Left colon (tissue), 2 donors: ENCODE data around the gene THEMIS. TPM values are rescaled to one million over a fixed set of nuclear protein-coding genes. Genes with fewer than 3 reads are reported as not detected.

Experiments used
- ATAC-seq: fragments of 200-7000 bp; cut with Tn5 transposase; one replicate; pipeline ENCODE4 v1.9.1; 2020; ENCODE audit warnings: mild to moderate bottlenecking, moderate library complexity
- DNase-seq, 2 donors: peaks; one replicate each; pipeline ENCODE4 v3.0.0-alpha.2; 2020
- intact Hi-C, 2 donors: fragments of 100-400 bp; cut with DNase I in 1 of 2; cut with micrococcal nuclease in 1 of 2; formaldehyde crosslinking; loops; one replicate each; pipeline versions ENCODE4 v1.11.2 to v1.14.0; 2022; cut with DNase I, micrococcal nuclease
- total RNA-seq, 2 donors: library from RNA; stranded (reverse); fragmentation: NEBNext Ultra II Directional; extraction: Animal tissue kit (Norgen Biotek cat#: 25700); gene quantifications; one replicate each; pipeline ENCODE4 v1.2.1, GENCODE V29; 2021
- donor health status: DM: no; HTN: no; CAD: no.
- donor health status: DM: yes; HTN: yes; CAD: no.

The THEMIS gene
- total RNA-seq, 2 donors from 2014 or later, result 0.67 to 1.1 TPM

DNA sequence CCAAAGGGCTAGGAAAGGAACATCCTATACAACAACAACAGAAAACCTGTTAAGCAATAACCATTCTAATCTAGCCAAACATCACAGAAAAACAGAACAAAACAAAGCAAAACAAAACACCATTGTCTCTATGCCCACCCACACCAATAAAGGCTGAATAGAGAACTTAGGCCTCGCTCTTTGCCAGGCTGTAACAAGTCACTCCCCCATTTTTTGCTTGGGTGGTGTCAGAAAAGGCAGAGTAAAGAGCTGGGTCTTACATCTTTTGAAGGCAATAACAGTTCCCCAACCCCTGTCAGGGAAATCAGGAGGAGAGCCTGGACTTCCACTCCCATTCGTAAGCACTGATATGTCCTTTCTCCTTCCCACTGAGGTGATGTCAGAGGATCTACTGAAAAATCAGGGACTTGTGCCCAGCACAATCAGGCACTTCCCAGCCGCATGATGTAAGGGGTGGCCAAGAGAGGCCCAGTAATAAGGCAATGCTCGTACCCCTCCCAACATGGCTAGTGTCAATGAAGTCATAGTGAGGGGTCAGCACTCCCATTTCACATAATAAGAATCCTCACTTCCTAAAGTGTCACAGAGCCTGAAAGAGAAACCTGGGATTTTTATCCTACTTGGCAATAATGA lies 31.0 kb downstream of the THEMIS start:
- DNase-seq (no peak), ATAC-seq (no peak)
- intact Hi-C loops, result no loop called here

DNA sequence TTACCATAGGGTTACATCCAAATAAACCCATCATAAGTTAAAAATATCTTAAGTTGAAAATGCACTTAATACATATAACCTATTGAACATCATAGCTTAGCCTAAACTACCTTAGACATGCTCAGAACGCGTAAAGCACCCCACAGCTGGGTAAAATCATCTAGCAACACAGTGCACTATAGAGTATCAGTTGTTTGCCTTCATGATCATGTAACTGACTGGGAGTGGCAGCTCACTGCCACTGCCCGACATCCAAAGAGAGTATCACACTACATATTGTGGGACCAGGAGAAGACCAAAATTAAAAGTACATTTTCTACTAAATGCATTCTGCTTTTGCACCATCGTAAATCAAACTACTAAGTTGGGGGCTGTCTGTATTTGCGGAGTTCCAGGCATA lies 31.7 kb downstream of the THEMIS start:
- DNase-seq, result no peak
- intact Hi-C loops, result no loop called here
- ATAC-seq, result no peak

DNA sequence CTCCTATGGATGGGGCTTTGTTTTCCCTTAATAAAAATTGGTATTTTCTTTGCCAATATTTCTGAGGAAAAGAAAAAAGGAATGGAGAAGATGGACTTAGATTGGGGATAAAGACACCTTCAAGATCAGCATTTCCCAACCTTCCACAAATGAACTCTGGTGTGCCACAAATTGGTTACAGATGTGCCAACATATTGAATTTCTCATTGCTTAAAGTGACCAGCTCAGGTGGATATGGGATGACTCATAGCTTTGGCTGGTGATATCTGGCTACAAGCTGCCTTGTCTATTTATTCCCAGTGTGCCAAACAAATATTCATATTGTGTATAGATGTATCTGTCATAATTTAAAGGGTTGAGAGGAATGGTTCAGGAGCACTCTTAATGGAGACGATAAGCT lies 32.5 kb downstream of the THEMIS start:
- ATAC-seq (no peak), DNase-seq (no peak)
- intact Hi-C loops, result no loop called here

DNA sequence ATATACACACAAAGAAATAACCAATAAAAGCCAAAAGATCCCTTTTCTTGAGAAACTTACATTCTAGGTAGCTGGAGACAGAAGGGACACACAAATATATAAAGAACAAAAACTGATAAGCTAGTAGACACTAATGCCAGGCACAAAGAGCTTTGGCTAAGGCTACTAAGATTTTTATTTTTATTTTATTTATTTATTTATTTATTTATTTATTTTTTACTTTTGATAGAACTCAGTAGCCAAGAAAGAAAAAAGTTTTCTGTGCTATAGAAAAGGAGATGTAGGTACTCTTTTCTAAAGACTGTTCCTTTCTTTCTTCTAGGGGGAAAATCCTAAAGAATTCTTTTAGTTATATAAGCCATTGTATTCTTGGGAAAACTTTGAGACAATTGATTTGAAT lies 34.1 kb downstream of the THEMIS start:
- ATAC-seq, result no peak
- no peak for DNase-seq
- intact Hi-C loops, result no loop called here

DNA sequence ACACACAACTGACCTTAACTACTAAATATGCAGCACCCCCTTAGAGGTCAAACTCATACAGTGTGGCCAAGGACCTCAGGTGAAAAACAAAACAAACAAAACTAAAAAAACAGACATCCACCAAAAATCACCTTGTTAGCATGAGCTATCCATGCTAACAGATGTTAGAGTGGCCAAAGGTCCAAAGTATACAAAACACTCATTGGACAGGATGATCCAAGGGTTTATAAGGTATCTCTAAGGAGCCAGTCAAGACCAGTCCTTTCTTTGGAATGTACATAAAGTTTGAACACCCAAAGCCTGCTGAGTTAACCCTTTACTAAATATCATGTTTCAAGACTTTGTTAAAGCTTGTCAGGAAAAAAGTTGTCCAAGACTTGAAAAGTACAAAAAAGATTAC lies 35.8 kb downstream of the THEMIS start:
- intact Hi-C loops, result no loop called here
- no peak for DNase-seq
- ATAC-seq, result peak; percentile 69

DNA sequence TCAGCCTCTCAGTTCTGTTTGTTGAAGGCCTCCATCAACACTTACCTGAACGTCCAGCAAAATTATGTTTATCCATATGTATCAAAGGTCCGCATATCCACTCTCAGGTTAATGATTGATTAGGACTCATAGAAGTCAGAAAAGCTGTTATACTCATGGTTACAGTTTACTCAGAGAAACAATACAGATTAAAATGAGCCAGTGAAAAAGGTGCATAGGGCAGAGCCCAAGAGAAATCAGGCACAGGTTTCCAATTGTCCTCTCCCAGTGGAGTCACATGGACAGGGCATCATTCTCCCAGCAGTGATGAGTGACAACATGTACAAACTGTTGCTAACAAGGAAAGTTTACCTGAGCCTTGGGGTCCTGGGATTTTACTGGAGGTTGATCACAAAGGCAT lies 36.2 kb downstream of the THEMIS start:
- DNase-seq (no peak), ATAC-seq (peak; percentile 95)
- intact Hi-C loops, result no loop called here

DNA sequence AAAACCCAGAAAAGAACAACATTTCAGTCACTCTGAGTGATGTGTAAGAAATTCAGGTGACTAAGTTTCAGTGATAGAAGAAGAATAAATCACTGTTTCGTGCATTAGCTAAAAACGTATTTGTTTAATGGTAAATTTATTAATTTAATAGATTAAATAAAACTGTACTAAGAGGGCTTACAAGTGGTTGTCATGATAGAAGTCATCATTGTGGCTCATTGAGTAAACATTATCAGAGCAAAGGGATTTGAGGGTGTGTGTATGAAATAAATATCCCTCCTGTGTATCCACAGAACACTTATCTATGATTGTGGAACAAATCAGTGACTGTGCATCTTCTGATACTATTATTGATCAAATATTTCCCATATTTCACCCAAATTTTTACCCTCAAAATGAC lies 40.1 kb downstream of the THEMIS start:
- ATAC-seq, result no peak
- intact Hi-C loops, result no loop called here
- DNase-seq, result no peak

DNA sequence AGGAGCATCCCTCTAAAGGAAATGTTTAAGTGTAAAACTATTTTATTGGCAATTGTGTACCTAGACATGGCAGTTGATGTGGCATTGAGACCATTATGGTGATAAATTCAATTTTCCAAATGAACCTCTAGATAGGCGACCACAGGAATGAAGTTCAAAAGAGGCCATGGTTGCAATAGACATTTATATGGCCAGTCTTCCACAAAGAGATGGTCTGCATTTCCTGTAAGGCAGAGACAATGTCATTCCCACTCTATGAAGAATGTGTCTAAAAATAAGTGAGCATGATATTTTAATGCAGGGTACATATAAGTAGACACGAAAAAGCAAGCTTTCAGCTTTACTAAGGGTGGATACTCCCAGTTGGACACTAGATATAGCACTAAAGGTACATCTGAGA lies 40.9 kb downstream of the THEMIS start:
- intact Hi-C loops, result no loop called here
- no peak for ATAC-seq

DNA sequence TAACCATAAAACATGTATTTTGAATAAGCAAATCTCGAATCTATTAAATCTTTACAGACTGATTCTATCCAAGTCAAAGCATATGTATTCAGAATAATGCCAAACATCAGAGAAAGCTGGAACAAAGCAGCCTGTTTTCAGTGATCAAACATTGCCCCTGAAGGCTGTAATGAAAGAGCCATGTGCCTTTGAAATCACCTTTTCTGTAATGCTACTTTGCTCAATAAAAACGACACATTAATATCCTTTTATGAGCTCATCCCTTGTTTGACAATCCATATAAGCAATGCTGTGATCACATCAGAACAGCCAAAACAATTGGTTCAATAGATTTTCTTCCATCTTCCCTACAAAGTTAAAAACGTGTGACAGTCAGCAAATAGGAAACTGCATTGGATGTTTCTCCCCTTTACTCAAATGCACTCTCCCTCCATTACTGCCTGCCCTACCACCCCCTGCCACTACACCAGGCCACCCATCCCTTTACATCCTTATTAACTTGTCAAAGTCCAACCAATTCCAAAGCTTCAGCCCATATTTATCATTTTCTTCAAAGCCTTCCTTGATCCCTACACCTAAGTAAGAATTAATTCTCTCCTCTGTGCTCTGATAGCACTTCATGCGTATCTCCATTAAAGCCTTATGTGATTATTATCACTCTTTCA lies 42.0 kb downstream of the THEMIS start:
- no peak for ATAC-seq
- intact Hi-C loops, result no loop called here

More for the DNA sequence above, 40.9 kb downstream of the THEMIS start:
- no peak for DNase-seq

DNA sequence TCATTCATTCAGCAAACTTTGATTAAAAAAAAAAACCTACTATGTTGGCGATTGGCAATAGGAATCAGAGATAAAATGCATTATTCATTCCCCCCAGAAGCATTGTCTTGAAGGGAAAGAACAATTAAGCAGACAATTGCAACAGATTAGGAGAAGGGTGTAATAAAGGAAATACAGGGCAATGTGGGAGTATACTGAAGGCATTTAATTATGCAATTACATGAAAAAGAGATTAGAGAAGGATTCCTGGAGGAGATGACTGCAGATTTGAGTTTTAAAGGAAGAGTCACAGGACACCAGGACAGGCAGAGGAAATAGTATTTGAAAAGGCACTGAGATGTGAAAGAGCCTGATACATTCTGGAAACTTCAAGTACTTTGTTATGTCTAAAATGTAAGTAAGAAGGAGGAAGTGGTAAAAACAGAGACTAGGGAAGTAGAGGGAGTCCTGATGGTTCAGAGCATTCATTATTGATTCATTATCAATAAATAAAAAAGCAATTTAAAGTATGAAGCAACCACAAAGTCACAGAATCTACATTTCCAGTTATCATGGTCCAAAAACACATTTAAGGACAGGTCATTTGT lies 43.7 kb downstream of the THEMIS start:
- no peak for DNase-seq
- no peak for ATAC-seq
- intact Hi-C loops, result no loop called here

More for the DNA sequence above, 42.0 kb downstream of the THEMIS start:
- DNase-seq, result no peak

DNA sequence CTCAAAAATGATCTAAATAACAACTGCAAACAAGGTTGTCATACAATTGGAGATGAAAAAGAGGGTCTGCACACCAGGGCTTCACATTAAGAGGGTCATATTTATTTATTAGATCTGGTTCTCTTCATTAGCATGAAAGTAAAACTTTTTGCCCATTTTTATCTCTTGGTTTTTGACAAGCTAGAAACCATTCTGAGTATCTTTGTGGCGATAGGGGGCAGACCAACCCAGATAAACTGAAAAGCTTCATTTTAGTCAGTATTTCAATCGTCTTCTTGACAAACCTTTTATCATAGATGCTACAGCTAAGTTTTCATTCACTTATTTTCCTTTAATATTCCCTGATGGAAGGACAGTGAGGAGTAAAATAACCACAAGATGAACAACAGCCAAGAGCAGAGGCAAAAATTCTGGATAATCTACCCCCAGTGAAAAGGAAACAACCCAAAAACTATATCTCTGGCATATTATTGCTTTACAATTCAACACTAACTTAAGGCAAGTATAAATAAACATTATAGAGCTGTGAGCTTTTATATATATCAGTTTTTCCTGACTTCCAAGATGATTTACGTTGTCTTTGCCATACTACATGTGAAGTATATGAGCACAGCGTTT lies 45.2 kb downstream of the THEMIS start:
- DNase-seq (peak in 1 of 2 donors; percentile 16), ATAC-seq (no peak)
- intact Hi-C loops, result no loop called here

DNA sequence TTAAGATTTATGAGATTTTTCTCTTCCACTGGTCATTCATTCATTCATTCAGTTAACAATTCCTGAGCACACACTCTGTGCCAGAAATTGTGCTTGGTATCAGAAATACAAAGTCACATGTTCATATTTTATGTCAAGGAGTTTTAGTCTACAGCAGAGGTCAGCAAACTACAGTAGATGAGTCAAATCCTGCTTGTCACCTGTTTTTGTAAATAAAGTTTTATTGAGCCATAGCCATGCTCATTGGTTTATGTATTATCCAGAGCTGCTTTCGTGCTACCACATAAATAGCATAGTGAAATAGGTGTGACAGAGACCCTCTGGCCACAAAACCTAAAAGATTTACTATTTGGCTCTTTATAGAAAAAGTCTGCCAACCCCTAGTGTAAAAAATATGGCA lies 46.8 kb downstream of the THEMIS start:
- DNase-seq, result no peak
- no peak for ATAC-seq
- intact Hi-C loops, result no loop called here

DNA sequence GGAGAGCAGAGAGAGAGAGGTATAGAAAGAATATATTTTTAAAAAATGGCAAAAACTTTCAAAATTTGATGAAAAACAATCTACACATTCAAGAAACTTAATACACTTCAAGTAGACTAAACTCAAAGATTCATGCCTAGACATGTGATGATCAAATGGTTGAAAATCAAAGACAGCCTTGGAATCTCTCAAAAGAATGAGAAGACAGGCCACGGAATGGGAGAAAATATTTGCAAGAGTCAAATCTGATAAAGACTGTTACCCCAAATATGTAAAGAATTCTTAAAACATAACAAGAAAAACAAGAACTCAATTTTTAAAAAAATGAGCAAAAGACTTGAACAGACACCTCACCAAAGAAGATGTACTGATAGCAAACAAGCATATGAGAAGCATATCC lies 49.7 kb downstream of the THEMIS start:
- intact Hi-C loops, result no loop called here

DNA sequence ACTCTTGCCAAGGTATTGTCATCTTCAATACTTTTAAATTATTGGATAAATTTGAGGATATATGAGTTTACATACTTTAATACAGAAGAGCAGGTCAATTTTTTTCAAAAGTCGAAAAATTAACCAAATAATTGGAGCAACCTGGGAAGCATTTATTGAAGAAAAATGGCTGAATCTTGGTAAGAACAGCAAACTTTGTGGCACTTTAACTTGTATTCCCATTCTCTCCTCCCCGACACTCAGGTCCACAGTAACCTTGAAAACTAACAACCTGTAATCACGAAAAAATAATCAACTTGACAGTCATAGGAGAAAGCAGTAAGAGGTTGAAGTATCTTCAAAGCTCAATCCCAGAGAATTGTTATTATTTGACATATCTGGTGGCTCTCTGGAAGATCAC lies 55.6 kb downstream of the THEMIS start:
- intact Hi-C loops, result no loop called here
- DNase-seq (no peak), ATAC-seq (no peak)

More for the DNA sequence above, 49.7 kb downstream of the THEMIS start:
- ATAC-seq (no peak), DNase-seq (no peak)

DNA sequence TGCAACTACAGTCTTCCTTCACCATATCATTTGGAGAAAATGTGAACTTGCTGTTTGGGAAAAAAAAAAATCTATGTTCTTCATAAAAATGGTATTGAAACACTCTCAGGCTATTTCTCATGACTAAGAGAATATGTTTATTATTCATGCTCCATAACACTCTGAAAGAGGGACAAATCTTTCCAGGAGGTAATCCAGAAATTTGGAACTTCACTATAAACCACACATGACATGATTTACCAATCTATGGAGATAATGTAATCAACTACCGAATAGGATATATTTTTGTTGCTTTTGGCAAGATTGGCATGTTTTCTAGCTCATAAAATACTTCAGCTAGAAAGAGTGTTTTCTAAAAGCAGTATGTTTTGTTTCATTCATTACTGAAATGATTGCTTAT lies 56.3 kb downstream of the THEMIS start:
- intact Hi-C loops, result no loop called here
- no peak for DNase-seq

DNA sequence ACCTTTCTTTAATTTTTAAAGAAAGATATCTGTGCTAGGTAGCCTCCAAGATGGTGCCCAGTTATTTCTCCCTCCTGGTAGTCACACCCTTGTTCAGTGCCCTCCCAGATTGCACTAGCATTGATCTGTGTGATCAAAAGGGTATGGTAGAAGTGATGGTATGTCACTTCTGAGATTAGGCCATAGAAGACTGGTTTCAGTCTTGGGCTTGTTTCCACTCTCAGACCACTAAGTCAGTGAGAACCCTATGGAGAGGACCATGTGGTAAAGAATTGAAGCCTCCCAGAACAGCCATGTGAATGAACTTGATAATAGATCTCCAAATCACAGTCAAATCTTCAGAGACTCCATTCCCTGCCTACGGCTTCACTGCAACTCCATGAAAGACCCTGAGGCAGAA lies 57.3 kb downstream of the THEMIS start:
- intact Hi-C loops, result no loop called here
- no peak for DNase-seq
- ATAC-seq, result no peak

More for the DNA sequence above, 56.3 kb downstream of the THEMIS start:
- ATAC-seq, result no peak

DNA sequence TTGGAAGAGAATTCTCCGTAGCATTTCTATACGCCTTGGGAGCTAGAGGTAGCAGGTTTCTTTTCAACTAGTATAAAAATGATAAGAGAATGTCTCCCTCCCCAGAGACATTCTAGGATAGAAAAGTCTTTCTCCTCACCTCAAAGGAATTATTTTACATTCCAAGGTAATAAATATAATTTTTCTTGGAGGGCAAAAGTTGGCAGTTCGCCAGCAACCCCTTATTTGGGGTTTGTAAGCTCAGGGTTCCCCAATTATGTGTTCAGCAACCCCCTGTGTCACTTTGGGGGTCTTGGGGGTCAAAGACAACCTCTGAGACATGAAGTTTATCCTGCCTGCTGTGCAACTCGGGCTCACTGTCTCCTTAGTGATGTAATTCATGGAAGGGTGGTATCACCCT lies 58.3 kb downstream of the THEMIS start:
- ATAC-seq, result no peak
- intact Hi-C loops, result no loop called here
- no peak for DNase-seq

DNA sequence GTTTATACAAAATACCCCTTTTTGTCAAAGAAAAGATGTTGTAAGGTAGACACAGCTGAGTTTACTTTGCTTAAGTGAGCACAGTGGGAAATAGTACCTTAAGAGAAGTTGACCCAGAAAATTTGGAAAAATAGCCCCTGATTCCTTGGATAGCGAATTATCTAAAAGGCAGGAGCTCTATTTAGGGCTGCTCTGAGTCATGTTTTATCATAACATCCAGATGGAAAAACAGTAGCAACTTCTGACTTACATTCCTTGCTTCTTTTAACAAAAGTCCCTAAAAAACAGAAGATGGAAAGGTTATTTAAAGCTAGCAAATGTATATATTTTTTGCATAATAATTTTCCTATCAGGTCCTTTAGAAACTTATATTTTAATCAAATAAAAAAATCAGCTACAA lies 59.0 kb downstream of the THEMIS start:
- DNase-seq (no peak), ATAC-seq (no peak)
- intact Hi-C loops, result no loop called here

DNA sequence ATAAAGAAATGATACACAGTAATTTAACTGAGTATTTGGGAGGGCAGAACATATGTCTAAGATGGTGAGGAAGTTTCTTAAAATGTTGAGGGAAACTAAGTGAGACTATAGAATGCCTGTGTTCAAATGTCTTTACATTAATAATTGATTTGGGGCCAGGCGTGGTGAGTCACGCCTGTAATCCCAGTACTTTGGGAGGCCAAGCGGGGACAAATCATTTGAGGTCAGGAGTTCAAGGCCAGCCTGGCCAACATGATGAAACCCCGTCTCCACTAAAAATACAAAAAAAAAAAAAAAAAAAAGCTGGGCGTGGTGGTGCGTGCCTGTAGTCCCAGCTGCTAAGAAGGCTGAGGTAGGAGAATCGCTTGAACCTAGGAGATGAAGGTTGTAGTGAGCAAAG lies 66.7 kb downstream of the THEMIS start:
- no peak for DNase-seq
- intact Hi-C loops, result no loop called here
- no peak for ATAC-seq

DNA sequence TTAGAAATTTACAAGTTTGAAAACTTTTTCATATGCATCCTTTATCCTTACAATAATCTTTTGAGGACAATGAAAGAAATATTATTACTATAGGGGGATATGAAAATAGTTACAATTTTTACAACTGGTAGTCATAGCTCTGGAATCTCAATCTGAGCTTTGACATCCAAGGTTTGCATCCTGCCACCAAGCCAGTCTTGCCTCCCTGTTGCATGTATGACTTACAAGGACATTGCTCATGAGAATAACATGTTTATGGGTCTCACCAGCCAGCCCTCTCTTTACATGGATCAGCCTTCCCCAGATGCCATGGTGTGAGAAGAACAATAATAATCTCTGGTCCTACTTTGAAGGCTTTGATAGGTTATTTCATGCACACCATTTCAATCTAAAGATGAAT lies 67.5 kb downstream of the THEMIS start:
- DNase-seq (no peak), ATAC-seq (no peak)
- intact Hi-C loops, result no loop called here
